HG03066 (cell line): Measurements from ENCODE around the gene UNC79.
"Not testable (repeated sequence)": the region's sequence is repeated elsewhere in the genome, so short reads cannot be mapped to it uniquely, and the experiment has no call there.

Source experiments
- ATAC-seq: cut with Tn5 transposase; IDR thresholded peaks from one replicate; pipeline ENCODE4 v1.9.1; 2021; ENCODE audit warnings: low read depth; ENCODE audit not compliant: unreplicated experiment

Gene UNC79

DNA sequence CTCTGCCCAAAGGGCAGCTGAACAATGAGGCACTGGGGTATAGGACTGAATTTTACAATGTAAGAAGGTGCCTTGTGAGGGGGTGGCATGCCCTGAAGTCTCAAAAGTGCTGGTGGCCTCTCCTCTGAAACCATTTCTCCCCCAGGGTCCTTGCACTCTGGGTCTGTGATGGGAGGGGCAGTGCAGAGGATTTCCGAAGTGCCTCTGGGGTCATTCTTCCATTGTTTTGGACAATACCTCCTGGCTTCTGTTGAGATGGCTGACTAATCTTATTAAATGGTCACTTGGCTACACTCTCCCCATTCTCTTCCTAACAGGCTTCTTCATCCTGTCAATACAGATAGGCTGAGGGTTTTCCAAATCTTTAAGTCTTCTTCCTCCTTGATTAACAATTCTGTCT is 59.3 kb downstream of the UNC79 start:
- ATAC-seq = no peak

DNA sequence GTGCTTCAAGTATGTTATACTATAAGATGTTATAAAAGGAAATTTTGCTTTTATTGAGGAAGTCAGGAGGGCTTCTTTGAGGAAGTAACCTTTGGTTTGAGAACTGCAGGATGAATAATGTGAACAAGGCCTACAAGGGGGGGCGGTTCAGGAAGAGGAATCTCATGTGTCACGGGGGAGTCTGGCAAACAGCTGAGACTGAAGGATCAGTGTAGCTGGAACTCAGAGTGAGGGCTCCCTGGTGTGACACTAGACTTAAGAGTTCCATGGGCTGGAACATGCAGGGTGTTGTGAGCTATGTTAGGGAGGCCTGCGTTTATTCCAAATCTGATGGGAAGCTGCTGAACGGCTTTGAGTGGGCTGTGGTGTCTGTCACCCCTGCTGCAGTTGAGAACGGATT is 62.3 kb downstream of the UNC79 start:
- ATAC-seq = no peak

DNA sequence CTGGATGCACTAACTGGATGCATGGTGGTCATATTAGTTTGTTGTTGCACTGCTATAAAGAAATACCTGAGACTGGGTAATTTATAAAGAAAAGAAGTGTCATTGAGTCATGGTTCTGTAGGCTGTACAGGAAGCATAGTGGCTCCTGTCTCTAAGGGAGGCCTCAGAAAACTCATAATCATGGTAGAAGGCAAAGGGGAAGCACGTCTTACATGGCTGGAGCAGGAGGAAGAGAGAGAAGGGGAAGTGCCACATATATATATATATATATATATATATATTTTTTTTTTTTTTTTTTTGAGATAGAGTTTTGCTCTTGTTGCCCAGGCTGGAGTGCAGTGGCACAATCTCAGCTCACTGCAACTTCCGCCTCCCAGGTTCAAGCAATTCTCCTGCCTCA is 62.9 kb downstream of the UNC79 start:
- not testable (repeated sequence) for ATAC-seq

DNA sequence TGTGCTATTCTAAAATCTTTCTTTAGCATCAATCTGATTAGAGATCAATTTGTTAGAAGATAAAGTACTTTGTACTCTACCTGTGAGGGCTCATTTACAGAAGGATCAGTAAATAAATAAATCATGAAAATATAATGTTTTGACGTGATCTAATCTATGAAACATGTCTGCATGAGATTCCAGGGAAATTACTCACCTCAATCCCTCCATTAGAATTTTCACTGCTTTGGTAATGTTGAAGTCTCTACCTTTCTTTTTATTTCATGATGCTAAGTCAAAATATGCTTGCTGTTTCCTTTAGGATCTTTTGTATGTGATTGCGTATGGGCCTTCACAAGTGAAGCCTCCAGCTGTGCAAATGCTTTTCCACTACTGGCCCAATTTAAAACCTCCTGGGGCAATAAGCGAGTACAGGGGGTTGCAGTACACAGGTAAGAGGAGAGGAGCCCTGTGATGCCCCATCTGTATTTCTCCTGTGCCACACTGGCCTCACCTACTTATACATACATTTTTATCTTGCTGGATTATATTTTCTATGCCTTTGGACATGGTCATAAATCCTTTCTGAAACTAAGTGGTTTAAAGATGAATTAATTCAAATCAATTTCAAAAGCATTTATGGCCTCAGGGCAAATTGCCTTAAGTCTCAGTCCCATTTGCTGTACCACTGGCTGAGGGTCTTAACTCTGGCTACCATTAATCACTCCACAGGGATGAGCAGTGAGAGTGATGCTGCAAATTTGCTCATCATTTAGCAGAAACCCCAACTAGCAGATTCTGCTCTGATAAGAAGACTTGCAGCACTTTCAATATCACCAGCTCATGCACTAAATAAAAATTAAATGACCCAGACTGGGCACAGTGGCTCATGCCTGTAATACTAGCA is 66.4 kb downstream of the UNC79 start:
- ATAC-seq = no peak

DNA sequence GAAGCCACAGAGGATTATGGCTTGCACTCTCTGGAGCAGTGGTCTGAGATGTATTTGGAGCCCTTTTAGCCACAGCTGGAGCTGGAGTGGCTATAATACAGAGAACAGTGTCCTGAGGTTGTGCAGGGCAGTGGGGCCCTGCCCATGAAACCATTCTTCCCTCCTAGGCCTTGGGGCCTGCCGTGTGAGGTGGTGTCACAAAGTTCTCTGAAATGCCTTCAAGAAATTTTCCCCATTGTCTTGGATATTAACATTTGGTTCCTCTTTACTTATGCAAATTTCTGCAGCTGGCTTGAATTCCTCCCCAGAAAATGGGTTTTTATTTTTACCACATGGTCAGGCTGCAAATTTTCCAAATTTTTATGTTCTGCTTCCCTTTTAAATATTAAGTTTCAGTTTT is 79.3 kb downstream of the UNC79 start:
- no peak for ATAC-seq

DNA sequence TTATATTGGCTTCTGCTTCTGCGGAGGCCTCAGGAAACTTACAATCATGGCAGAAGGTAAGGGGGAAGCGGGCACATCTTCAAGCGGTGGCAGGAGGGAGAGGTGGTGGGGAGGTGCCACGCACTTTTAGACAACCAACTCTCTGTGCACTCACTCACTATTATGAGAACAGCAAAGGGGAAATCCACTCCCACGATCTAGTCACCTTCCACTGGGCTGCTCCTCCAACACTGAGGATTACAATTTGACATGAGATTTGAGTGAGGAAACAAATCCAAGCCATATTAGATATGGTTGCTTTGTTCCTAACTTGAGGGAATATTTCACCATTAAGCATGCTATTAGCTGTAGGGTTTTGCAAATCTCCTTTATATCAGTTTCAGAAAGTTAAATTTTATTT is 80.3 kb downstream of the UNC79 start:
- no peak for ATAC-seq

DNA sequence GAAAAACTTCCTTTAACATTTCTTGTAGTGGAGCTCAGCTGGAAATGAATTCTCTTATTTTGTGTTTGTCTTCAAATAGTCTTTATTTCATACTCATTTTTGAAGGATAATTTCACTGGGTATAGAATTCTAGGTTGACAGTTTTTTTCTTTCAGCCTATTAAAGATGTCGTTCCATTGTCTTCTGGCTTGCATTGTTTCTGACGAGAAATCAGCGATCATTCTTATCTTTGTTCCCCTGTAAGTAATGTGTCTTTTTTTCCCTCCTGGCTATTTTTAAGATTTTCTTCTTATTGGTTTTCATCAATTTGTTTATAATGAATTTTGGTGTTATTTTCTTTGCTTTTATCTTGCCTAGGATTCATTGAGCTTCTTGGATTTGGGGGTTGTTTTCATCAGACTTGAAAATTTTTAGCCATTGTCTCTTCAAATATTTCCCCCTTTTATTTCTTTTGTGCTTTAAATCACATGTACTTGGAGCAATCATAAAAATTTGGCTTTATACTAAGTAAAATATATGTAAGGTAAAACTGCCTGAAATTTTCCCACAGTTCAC is 89.4 kb downstream of the UNC79 start:
- no peak for ATAC-seq

DNA sequence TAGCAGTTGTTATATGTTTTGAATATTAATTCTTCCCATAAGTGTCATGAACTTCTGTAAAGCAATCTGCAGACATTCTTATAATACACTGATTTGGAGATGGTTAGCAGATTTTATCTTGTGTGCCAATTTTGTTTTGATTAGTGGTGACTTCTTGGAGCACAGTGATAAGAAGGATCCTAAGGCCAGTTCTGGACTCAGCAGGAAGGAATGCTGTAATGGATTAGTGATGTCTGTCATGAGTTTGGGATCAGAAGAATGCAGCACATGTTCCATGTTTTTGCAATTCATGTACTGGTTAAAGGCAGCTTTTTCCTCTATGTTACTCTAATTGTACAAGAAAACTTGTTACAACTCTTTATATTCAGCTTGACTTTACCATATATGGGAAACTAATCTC is 91.5 kb downstream of the UNC79 start:
- no peak for ATAC-seq

DNA sequence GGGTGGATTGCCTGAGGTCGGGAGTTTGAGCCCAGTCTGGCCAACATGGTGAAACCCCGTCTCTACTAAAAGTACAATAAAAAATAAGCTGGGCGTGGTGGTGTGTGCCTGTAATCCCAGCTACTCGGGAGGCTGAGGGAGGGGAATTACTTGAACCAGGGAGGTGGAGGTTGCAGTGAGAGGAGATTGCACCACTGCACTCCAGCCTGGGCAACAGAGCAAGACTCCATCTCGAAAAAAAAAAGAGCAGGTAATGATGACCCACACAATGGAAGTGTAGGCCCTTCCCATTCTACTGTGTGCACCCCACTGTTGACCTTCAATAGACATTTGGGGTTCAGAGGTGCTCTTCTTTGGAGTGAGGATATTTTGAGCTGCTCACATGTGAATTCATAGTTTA is 94.5 kb downstream of the UNC79 start:
- not testable (repeated sequence) for ATAC-seq

DNA sequence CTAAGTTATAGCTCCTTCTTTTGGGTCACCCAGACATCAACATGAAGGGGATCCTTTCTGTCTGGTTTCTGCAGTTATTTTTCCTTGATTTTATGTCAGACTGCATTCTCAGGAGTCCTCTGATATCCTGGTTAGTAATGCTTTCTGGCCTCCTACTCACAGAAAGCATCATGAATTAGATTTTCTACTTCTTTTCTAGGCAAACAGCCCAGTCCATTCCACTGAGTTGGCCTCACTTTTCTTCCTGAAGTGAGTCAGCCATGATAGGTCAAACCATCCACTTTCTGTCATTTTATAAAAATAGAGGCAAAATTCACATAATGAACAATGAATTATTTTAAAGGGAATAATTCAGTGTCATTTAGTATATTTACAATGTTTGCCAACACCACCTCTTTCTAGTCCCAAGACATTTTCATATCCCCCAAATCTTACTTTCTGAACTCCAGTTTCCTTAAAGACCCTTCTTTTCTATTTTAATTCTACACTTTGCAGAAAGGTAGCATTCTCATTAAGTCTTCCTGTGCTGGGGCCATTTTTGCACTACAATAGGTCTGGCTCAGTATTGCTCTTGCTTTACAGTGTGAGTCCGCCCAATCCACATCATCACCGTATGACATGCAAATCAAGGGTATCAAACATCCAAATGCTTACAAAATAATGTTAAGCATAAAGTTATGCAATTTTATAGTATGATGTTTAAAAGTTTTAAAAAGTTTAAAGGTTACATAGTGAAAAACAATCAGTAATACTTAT is 95.1 kb downstream of the UNC79 start:
- no peak for ATAC-seq

DNA sequence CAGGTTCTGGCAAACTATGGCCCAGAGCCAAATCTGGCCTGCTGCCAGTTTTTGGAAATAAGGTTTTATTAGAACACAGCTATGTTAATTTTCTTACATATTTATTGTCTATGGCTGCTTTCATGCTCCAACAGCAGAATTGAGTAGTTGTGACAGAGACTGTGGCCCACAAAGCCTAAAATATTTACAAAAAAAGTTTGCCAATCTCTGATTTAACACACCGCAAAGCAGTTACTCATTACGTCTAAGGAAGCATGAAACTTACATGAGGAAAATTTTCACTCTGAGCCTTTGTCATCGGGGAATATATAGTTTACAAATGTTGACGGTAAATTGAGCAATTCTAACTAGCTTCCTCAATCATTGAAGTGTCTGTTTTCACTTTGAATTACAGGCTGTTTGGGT is 96.5 kb downstream of the UNC79 start:
- no peak for ATAC-seq

DNA sequence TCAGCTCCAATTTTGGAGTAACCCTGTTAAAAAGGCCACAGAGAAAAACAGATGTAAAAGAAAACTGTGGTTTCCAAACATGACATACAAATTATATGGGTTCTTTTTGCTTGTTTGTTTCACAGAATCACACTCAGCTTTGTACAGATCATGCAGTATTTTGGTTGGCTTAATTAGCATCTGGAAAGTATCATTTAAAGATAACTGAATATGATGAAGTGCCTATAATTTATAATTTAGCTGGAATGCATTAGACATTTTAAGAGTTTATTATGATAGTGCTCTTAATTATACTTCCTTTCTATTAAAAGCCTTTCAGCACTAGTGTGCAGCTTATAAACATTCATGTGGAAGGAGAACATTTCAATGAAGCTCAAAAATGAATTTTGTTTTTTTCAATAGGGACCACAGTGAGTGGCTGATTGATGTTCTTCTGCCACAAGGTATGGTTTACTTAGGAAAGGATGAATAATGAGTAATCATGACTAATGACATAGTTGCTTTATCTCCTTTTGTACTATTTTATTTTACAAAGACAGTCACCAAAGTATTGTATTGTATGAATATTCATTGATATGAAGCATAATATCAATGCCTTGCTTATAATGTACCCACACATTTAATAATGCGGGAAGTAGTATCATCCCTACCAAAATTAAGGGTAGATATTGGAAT is 98.3 kb downstream of the UNC79 start:
- ATAC-seq = no peak

DNA sequence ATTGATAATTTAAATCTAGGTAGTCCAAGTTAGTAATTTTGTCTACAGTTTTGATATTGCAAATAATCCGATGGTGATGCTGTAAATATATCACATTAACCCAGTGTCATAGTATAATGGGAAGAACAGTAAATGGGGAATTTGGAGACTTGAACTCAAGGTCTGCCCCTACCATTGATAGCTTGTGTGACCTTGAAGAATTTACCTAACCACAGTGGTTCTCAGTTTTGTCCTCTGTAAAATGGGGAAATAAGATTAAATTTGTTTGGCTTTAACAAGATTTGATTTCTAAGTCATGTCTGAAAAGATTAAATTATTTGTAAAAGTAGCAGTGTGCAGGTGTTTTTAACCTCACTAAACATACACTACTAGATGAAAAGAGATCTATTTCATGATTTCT is 100.9 kb downstream of the UNC79 start:
- no peak for ATAC-seq

DNA sequence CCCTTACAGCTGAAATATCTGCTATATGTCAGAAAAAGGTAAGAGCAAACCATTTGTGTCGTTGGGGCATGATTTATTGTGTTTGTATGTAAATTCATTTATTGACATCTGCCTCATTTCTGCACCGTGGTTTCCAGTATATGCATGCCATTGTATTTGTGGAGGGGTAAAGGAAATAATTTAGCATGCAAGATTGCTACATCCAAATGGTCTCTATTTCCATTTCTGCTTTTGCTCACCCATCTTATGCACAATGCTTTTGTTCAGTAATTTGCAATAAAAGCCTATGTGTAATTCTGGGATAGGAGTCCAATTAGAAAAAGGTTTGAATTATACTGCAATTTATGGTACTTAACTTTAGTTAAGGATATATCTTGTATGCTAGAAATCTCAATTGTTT is 101.8 kb downstream of the UNC79 start:
- no peak for ATAC-seq

DNA sequence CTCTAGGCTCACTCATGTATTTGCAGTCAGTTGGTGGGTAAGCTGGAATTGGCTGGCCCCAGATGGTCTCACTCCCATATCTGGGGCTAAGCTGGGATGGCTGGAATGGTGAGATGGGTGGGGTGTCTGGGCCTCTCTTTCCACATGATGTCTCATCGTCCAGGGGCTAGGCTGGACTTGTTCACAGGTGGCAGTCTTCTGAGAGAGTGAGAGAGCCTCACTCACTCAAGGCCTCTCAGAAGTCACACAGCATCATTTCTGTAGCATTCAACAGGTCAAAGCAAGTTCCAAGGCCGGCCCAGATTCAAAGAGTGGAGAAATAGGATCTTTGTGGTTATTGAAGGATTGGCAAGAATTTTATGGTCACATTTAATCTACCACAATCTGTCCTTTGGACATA is 102.7 kb downstream of the UNC79 start:
- ATAC-seq = peak; percentile 8

DNA sequence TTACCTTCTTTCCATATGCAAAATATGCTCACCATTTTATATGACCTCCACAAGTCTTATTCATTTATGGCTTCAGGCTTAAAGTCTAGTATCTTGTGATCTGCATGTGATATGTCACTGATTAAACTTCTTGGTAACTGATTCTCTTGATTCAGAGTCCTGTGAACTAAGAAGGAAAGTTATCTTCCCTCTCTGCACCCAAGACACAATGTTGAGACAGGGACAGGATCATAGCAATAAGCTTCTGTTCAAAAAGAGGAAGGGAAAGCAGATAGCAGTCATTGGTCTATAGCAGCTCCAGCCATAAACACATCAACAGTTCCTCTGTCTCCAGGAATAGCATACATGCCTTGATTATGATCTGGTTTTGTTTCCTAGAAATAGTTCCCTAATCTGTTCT is 103.1 kb downstream of the UNC79 start:
- ATAC-seq = peak; percentile 81

DNA sequence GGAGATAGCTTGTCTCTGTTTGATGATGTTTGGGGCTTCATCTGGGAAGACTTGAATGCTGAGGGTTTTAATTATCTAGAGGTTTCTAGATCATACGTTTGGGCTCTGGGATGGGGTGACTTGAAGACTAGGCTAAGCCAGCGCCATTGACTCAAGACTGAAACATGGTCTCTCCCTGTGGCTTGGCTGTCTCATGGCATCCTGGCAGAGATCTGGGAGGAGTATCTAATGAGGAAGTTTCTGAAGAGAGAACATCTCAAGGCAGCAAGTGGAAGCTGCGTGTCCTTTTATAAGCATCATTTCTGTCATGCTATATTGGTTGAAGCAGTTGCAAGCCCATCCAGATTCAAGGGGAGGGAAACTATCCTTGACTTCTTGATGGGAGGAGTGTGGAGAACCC is 104.8 kb downstream of the UNC79 start:
- no peak for ATAC-seq

DNA sequence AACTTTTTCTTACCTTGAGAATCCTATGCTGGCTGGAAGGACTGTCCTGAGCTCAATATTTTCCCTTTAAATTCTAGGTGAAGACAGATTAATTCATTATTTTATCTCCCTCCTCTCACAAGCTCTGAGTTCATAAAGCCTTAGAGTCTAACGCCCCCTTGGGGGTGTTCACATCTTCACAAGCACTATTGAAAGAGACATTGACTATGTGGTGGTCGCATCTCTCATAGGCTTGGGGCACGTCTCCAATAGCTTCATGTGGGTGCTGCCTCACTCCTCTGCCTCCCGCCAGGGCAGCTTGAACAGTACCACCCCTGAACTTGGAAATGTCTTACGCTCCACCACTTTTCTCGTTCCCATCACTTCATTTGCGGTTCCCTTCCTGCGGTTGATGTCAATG is 106.2 kb downstream of the UNC79 start:
- ATAC-seq = no peak

DNA sequence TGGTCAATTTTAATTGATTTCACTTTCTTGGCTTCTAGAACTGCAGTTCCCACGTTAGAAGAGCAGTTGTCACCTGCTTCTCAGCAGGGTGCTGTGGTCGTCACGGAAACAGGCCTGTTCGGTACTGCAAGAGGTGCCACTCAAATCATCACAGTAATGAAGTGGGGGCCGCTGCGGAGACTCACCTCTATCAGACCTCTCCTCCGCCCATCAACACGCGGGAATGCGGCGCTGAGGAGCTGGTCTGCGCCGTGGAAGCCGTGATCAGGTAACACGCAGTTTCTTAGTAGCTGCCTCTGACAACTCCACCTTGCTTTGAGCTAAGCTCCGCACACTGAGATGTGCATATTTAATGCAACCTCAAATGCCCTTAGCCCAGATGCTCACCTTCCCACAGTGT is 107.2 kb downstream of the UNC79 start:
- no peak for ATAC-seq

DNA sequence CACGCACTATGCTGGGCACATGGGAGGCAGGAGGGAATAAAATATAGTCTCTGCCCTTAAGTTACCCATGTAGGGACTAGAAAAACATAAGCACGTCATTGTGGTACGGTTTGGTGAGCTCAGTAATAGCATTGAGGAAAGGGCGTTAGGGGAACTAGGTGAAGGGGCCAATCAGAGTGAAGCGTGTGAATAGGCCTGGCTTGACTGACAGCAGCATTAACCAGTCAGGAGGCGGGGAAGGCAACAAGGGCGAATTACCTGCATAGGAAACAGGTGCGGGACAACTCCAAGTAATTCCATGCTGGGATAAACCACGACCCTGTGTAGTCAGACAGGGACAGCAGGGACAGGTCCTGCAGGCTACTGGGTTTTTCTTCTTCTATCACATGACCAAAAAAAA is 107.7 kb downstream of the UNC79 start:
- no peak for ATAC-seq

DNA sequence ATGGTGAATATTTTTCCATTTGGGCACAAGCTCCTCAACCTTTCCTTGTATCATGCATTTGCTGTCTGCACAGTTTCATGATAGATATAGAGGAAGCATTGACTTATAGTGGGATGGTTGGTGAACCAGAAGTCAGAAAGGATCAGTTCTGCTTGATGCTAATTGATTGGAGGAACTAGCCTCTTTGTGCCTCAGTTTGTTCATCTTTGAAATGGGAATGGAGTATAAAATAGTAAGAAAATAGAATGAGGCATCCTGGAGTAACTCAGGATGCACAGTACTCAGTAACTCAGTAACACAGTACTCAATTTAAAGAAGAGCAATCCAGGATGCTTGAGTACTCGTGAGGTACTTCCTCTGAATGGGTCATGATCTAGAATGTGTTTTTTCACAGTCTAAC is 109.5 kb downstream of the UNC79 start:
- ATAC-seq = no peak
